CD4-positive, alpha-beta T cell treated with Interferon alpha-2 for 1 hour (primary cell): ENCODE results near the gene NUP188.

Experiments used
- DNase-seq, 2 donors: peaks; one replicate each; pipeline ENCODE4 v3.0.0-alpha.2; 2020 to 2022

NUP188 gene

GRCh38 chr9:128913995-128914772, 33.3 kb upstream of the NUP188 start:
- no peak for DNase-seq

- DNase-seq, result no peak
Measured at GRCh38 chr9:128916204-128916603, 31.3 kb upstream of the NUP188 start.

- no peak for DNase-seq
Measured at GRCh38 chr9:128916745-128917144, 30.8 kb upstream of the NUP188 start.

GRCh38 chr9:128917151-128917849, 30.2 kb upstream of the NUP188 start:
- DNase-seq, result no peak

GRCh38 chr9:128918921-128919320, 28.6 kb upstream of the NUP188 start:
- DNase-seq, result no peak

- no peak for DNase-seq
Measured at GRCh38 chr9:128919402-128920089, 28.0 kb upstream of the NUP188 start.

GRCh38 chr9:128920381-128921058, 27.0 kb upstream of the NUP188 start, which contains the start of gene PHYHD1:
PHYHD1 (plus strand) TSS chr9:128920982; CDS start chr9:128922324, 1,342 bp downstream.
- DNase-seq, result no peak

GRCh38 chr9:128921881-128922763, 25.4 kb upstream of the NUP188 start:
- no peak for DNase-seq

- no peak for DNase-seq
Measured at GRCh38 chr9:128923493-128923883, 24.0 kb upstream of the NUP188 start.

- DNase-seq, result peak; percentile 42 to 63
Measured at GRCh38 chr9:128927731-128928411, 19.6 kb upstream of the NUP188 start.

GRCh38 chr9:128928624-128929023, 18.9 kb upstream of the NUP188 start:
- DNase-seq, result no peak

GRCh38 chr9:128929560-128929959, 17.9 kb upstream of the NUP188 start:
- DNase-seq, result no peak

GRCh38 chr9:128933731-128934130, 13.8 kb upstream of the NUP188 start:
- DNase-seq, result no peak

- no peak for DNase-seq
Measured at GRCh38 chr9:128936171-128936865, 11.2 kb upstream of the NUP188 start.

GRCh38 chr9:128937310-128938165, 10.0 kb upstream of the NUP188 start:
- DNase-seq, result no peak

GRCh38 chr9:128940271-128940921, 7.1 kb upstream of the NUP188 start:
- no peak for DNase-seq

- DNase-seq, result no peak
Measured at GRCh38 chr9:128940946-128941755, 6.3 kb upstream of the NUP188 start.
